Activated T-cell treated with anti-CD3 and anti-CD28 coated beads for 4 hours (primary cell): ENCODE data around the gene THPO.
"Not testable (repeated sequence)": the region's sequence is repeated elsewhere in the genome, so short reads cannot be mapped to it uniquely, and the experiment has no call there.

ENCODE experiments used
- DNase-seq: peaks from one replicate; pipeline ENCODE4 v3.0.0-alpha.2; 2020

Gene THPO

DNA sequence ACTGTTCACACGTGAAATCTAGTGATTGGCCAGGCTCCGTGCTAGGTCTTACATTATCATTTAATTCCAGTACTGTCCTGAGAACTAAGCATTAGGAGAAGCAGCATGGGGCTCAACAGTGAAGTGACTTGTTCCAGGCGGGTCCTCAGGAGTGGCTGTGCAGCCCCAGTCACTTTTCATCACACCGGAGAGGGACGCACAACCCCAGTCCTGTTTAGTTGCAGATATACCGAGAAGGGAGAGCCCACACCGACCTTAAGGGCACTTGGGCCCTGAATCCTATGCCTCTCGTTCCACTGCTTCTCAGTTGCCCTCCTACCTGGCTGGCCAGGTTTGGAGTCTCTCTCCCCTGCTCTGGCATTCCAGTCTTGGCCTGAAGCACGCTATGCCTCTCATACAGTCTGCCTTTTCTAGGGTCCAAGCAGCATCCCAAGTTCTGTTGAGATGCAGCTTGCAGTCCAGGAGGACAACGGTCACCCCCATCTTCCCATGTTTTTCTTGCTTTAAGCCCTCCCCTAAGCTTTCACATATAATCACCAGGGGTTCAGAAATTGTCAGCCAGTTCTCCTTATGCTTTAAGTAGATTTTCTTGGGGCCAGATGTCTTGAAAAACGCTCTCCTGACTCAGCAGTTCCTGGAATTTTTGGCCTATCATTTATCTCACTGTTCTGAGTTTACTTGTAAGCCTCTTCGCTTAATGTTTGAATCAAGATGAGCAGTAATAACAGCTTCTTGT lies 30.5 kb downstream of the THPO start:
- no peak for DNase-seq

DNA sequence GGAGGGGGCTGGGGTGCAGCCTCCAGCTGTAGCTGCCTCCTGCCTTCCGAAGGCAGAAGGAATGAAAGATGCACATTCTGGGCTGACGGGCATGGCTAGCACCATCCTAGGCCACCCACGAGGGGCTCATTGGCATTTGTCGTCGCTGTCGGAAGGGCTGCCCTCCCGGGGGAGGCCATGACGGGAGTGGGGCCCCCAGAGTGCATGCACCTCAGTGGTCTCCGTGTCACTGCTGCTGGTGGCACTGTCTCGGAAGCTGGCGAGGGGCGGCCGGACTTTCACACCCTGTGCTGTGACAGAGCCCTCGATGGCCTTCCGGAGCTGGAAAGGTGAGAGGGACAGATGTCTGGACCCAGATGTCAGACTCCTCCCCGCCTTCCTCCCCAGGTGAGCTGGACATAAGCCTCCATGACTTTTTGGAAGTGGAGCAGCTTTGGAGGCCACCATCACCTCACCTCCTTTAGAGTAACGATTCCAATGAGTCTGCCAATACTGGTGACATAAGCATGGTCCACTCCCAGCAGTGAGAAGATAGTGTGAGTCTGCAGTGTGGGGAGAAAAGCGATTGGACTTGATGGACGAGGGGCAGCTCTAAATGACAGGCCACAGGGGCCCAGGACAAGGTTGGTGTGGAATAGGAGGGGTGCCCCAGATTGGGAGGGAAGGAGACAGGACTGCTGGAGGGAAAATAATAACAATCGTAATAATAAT lies 31.4 kb downstream of the THPO start:
- no peak for DNase-seq

DNA sequence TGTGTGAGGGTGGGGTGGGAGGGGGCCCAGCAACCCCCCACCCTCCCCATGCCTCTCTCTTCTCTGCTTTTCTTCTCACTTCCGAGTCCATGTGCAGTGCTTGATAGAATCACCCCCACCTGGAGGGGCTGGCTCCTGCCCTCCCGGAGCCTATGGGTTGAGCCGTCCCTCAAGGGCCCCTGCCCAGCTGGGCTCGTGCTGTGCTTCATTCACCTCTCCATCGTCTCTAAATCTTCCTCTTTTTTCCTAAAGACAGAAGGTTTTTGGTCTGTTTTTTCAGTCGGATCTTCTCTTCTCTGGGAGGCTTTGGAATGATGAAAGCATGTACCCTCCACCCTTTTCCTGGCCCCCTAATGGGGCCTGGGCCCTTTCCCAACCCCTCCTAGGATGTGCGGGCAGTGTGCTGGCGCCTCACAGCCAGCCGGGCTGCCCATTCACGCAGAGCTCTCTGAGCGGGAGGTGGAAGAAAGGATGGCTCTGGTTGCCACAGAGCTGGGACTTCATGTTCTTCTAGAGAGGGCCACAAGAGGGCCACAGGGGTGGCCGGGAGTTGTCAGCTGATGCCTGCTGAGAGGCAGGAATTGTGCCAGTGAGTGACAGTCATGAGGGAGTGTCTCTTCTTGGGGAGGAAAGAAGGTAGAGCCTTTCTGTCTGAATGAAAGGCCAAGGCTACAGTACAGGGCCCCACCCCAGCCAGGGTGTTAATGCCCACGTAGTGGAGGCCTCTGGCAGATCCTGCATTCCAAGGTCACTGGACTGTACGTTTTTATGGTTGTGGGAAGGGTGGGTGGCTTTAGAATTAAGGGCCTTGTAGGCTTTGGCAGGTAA lies 32.5 kb downstream of the THPO start:
- DNase-seq, result no peak

DNA sequence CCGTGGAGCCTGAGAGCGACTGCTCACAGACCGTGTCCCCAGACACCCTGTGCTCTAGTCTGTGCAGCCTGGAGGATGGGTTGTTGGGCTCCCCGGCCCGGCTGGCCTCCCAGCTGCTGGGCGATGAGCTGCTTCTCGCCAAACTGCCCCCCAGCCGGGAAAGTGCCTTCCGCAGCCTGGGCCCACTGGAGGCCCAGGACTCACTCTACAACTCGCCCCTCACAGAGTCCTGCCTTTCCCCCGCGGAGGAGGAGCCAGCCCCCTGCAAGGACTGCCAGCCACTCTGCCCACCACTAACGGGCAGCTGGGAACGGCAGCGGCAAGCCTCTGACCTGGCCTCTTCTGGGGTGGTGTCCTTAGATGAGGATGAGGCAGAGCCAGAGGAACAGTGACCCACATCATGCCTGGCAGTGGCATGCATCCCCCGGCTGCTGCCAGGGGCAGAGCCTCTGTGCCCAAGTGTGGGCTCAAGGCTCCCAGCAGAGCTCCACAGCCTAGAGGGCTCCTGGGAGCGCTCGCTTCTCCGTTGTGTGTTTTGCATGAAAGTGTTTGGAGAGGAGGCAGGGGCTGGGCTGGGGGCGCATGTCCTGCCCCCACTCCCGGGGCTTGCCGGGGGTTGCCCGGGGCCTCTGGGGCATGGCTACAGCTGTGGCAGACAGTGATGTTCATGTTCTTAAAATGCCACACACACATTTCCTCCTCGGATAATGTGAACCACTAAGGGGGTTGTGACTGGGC lies 33.3 kb downstream of the THPO start:
- no peak for DNase-seq

DNA sequence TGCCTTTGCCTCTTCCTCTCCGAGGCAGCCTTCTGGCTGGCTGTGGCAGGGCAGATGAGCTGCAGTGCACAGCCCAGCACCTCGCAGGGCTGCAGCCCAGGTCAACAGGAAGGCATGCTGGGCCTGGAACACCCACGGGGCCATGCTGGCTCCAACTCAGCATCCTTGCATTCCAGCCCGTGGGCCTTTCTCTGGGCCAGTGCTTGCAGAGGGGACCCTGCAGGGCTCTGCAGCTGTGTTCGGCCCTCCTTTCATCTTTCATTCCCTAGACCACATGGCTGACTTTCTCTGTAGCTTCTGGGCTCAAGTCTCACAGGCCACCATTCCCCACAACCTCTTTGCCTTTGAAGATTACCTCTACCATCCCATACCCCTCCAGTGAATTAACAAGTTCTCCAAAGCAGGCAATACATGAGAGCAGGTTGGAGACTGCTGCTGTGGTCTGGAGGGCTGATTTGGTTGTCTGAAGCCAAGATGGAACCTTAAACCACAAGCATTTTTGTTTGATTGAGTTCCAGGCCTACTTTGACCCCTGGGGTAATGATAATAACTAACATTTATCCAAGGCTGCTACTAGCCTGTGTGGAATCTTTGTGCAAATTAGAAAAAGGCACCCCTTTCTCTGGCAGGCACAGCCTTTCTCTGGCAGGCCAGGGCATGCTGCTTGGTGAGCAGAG lies 34.7 kb downstream of the THPO start:
- no peak for DNase-seq

DNA sequence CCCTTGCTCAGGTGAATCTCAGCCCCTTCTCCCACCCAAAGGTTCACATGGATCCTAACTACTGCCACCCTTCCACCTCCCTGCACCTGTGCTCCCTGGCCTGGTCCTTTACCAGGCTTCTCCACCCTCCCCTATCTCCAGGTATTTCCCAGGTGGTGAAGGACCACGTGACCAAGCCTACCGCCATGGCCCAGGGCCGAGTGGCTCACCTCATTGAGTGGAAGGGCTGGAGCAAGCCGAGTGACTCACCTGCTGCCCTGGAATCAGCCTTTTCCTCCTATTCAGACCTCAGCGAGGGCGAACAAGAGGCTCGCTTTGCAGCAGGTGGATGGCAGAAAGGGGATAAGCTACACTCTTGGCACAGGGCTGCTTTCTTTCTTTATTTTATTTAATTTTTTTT lies 36.1 kb downstream of the THPO start:
- no peak for DNase-seq

DNA sequence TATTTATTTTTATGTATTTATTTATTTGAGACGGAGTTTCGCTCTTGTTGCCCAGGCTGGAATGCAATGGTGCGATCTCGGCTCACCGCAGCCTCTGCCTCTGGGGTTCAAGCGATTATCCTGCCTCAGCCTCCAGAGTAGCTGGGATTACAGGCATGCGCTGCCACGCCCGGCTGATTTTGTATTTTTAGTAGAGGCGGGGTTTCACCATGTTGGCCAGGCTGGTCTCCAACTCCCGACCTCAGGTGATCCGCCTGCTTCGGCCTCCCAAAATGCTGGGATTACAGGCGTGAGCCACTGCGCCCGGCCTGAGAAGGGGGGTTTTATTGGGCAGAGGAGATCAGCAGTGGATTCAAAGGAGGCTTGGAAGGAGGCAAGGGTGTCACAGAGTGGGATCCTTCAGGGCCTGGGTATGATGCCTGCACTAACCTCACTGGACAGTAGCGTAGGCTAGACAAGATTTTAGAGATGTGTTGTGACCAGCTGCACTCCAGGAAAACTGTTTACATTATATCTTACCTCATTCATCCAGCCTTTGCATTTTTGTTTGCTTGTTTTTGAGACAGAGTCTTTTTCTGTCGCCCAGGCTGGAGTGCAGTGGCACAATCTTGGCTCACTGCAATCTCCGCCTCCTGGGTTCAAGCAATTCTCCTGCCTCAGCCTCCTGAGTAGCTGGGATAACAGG lies 38.4 kb downstream of the THPO start:
- not testable (repeated sequence) for DNase-seq

DNA sequence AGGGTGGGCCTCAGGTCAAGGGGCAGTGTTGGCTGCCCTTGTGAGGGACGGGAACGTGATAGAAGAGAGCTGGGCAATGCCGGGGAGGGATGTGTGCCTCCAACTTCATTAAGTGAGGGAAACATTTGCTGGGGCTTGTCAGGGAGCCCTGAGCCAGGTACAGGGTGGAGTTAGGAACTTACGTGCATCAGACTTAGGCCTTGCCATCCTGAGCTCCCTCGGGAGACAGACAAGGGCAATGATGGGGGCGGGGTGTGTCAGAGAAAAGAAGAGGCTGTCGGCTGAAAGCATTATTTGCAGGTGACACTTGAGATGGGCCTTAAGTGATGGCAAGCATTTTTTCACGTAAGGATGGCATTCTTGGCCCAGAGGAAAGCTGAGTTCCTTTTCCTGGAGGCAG lies 39.0 kb downstream of the THPO start:
- DNase-seq, result no peak

DNA sequence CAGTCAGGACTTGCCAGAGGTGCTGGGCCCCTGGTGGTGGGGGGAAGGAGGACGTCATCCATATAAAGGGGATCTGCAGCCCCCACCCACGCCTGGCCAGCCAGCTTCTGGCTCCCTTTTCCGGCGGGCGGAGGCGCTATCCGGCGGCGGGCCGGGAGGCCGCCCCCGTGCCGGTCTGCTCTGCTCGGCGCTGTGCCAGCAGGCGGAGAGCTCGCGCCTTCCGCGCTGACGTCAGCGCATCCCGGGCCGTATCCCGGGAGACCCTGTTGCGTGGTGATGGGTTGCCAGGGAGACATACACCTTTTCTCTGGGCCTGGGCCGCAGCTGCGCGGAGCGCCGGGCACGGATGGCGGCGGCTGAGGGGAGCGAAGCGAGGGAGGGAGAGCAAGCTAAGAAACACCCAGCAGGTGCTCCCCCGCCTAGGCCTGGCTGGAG lies 39.5 kb downstream of the THPO start:
- DNase-seq, result no peak

DNA sequence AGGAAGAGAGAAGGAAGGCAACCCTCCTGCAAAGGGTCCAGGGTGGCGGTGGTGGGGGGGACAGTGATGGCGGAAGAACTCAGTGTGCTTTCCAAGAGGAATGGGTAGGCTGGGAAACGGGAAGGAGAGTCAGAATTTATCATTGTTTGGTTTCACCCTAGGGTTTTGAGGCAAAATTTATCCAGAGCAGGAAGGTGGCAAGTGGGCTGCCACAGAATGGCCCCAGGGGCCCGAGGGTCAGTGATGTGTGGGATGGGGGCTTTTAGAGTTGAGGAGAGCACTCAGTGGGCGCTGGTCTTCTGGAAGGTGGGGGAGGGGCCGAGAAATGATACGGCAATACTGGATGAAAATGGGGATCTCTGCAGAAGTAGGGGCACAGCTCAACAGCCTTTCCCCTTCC lies 40.0 kb downstream of the THPO start:
- DNase-seq, result no peak

DNA sequence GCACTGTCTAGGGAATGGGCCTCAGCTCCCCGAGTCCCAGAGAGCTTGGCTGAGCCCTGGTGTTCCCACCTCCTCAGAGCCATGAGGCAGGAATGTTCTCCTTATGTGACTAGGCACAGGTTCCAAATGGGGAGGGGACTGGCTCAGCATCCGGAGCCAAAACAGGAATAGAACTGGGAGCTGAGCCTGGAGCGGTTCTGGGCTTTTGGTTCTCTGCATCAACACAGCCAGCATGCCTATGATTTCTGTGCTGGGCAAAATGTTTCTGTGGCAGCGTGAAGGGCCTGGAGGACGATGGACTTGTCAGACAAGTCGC lies 40.6 kb downstream of the THPO start, which contains the start of gene FAM131A:
Gene FAM131A, plus strand, starts transcription at position 202 of the 316 bp plus-strand sequence. Its CDS starts 31 bp downstream, at position 233.
- DNase-seq, result no peak

DNA sequence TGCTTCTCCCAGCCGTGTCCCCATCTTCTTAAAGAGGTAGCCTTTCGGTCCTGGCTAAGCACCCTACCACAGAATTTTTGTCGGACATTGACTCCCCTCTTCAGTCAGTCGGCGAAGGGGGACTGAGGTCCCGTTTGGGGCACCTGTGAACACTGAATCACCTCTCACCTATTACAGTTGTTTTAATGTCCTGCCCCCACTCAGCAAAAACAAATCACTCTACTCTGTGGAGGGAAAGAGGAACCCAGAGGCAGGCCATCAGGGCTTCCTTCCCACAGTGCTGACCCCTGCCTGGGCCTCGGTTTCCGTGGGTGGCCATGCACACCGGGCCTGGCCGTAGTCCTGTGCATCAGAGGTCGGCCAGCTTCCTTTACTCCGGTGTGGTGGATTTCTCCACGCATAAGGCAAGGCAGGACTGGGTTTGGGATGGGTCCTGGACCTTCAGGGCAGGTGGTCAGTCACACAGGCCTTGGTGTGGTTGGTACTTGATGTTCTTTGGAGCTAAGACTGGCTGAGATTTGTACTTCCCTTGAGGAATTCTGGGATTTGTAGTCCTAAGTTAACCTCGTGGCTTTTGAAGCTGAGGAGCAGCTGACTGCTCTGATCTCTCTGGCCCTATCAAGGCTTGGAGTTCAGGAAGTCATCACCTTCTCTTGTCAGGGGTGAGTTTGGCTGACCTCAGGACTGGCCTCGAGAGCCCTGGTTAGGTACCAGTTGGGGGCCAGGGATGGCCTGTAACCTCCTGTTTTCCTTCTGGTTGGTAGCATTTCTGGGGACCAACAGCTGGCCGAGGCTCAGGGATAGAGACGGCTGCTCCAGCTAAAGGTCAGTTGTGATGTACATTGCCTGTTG lies 41.2 kb downstream of the THPO start:
- no peak for DNase-seq

DNA sequence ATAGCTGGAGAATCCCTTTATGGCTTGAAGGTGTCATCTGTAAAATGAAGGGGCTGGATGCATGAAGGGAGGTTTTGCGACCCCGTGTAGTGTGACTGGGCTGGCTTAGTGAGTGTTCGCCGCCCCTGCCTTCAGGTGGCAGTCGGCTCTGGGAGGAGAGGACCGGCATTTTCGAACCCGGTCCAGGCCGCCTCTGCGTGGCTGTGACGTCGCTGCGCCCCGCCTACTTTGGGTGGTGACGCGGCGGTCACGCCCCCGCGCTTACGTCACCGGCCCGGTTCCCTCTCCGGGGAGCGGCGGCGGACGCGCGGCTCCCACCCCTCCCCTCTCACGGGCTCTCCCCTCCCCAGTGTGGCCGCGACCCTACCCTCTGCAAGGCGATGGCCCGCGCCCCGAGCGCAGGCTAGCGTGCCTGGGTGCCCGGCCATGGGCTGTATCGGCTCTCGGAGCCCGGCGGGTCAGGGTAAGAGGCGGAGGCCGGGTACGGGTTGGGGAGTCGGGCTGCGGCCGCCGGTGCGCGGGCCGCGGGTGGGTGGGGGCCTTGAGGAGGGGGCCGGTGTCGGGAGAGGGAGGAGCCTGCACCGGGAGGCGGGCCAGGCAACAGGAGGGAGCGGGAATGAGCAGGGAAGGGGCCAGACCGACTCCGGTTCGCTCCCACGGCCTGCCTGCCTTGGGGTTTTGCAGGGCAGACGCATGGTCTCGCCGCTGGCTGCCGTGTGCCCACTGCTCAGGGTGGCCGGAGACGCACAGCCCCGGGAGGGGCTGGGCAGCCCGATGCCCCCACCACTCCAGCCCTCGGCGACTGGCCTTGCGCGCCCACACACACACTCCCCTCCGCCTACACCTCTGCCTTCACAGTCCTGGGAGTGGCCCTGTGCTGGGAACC lies 42.1 kb downstream of the THPO start:
- peak; percentile 87 for DNase-seq

DNA sequence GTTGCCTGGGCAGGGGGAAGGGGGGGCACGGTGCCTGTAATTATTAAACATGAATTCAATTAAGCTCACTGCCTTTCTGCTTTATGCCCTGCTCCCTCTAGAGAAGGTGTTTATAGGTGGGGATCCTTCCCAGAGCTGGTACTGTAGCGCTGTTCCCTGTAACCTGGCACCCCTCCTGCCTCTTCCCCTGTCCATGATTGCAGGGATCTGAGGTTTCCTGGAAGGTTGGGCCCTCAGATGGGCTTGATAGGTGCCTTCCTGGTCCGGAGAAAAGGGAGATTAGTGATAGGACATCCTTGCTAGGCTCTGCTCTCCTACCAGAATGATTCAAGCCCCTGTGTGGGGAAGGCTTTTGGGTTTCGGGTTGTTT lies 42.7 kb downstream of the THPO start:
- DNase-seq, result no peak

DNA sequence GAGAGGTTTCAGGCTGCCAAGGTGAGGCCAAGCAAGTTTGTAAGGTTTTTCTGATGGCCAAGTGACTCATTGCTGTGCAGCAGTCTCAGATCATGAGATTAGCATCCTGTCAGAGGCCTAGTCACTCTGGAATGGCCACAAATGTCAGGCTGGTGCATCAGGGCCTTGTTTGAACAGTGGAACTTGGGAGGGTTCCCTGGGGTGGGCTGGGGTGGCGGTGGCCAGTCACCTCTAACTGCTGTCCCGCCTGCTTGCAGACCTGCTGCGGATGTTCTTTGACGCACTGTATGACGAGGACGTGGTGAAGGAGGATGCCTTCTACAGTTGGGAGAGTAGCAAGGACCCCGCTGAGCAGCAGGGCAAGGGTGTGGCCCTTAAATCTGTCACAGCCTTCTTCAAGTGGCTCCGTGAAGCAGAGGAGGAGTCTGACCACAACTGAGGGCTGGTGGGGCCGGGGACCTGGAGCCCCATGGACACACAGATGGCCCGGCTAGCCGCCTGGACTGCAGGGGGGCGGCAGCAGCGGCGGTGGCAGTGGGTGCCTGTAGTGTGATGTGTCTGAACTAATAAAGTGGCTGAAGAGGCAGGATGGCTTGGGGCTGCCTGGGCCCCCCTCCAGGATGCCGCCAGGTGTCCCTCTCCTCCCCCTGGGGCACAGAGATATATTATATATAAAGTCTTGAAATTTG lies 43.4 kb downstream of the THPO start:
- DNase-seq, result no peak

DNA sequence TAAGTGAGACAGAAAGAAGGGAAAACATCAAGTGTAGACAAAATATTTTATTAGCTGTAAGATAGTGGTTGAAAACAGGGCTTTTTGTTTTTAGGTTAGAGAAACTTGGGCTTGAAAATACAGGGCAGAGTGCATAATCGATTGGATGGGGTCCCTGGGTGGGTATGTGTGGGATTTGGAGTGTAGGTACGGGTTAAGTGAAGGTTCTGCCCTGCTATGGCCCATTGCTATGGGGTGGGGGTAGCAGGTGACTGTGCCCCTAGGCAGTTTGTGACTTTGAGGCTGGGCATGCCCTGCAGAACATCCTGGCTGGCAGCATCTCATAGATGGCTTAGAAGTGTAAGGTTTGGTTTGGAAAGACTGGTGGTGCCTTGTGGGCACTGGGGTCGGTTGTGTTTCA lies 44.3 kb downstream of the THPO start:
- no peak for DNase-seq

DNA sequence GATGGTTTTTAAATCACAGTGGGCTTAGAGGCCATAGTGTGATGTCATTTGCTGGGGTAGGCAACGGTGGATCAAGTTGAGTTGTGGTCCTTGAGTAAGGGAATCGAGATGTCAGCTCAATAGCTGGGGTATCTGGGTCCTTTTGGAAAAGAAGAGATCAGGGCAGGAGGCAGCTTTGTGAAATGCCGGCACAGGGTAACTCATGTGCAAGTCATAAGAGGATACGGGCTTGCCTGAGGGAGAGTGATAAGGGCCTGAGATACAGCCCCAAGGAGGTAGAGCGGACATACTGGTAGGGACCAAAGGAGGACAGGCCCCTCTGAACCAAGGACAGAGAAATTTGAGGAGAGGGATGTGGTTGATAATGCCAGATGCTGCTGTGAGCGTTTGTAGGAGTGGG lies 44.8 kb downstream of the THPO start:
- DNase-seq, result no peak

DNA sequence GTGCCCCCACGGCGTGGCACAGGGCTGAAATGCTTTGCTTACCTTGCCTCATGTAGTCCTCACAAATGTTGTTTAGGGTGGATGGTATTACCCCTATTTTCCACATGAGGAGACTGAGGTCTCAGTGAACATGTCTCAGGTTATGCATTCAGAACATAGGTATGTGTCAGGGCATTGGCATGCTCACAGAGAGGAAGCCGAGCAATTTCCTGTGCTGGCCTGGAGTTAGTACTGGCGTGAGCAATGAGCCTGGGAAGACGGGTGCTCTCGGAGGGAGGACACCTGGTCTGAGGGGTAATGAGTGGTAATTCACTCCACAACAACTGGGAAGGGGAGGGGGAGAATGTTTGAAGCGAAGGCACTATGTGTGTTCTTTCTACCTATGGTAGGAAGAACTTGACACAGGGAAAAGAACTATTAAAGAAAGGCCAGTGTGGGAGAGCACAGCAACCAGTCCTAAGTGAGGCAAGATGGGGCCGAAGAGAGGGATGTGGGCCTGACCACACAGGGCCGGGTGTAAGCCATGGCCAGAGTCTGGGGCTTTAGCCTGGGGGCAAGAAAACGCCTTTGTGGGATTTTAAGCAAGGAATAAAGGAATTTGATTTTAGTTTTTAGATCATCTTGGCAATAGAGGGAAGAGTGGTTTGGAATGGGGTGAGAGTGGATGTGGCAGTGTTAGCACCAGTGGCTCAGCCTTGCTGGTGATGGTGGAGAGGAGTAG lies 45.5 kb downstream of the THPO start:
- DNase-seq, result no peak

DNA sequence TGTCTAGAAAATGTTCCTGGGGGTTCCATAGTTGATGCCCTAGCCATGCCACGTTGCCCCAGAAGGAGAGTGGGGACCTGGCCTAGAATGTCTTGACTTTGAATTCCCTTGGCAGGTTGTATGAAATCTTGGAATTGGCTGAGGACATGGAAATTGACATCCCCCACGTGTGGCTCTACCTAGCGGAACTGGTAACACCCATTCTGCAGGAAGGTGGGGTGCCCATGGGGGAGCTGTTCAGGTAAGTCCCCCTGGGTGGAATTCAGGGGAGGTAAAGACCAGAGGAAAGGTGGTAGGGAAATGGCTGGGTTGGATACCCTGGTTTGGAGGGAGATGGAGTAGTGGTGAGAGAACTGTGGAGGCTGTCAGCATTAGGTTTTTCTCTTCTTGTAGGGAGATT lies 49.5 kb downstream of the THPO start:
- no peak for DNase-seq
